DOHH2 (cell line): Measurements from ENCODE around the gene H2AZ2.

ENCODE experiments used
- H3F3A ChIP-seq: fragments of 200-600 bp; sonication (generic), shearing (Covaris generic); 2 replicates; pipeline ENCODE4 v1.6.0; 2016; ENCODE audit warnings: antibody characterized with exemption, mild to moderate bottlenecking; ENCODE audit not compliant: control insufficient read depth, insufficient read depth
- H3K27ac ChIP-seq: fragments of 200-600 bp; sonication (generic); 2 replicates; pipeline ENCODE4 v1.5.1; 2014; ENCODE audit warnings: low read depth, mild to moderate bottlenecking, low read length, moderate library complexity
- H3K27me3 ChIP-seq: fragments of 200-600 bp; sonication (generic); 2 replicates; pipeline ENCODE4 v1.6.1; 2014; ENCODE audit warnings: mild to moderate bottlenecking, low read length, mixed read lengths; ENCODE audit not compliant: control insufficient read depth
- H3K36me3 ChIP-seq: fragments of 200-600 bp; sonication (generic); 2 replicates; pipeline ENCODE4 v1.6.1; 2014; ENCODE audit warnings: mild to moderate bottlenecking, low read length, moderate library complexity, mixed read lengths; ENCODE audit not compliant: control insufficient read depth
- H3K4me1 ChIP-seq: fragments of 200-600 bp; sonication (generic); 2 replicates; pipeline ENCODE4 v1.6.1; 2014; ENCODE audit warnings: mild to moderate bottlenecking, low read length, mixed read lengths; ENCODE audit not compliant: control insufficient read depth
- H3K4me2 ChIP-seq: fragments of 200-600 bp; sonication (generic); 2 replicates; pipeline ENCODE4 v1.6.0; 2014; ENCODE audit warnings: mild to moderate bottlenecking, low read length, moderate library complexity
- H3K4me3 ChIP-seq: fragments of 200-600 bp; sonication (generic); 2 replicates; pipeline ENCODE4 v1.5.1; 2014; ENCODE audit warnings: mild to moderate bottlenecking, low read length, mixed read lengths
- H3K79me2 ChIP-seq: fragments of 200-600 bp; sonication (generic); 2 replicates; pipeline ENCODE4 v1.6.1; 2014; ENCODE audit warnings: mild to moderate bottlenecking, low read length, mixed read lengths; ENCODE audit not compliant: control insufficient read depth
- H3K9me2 ChIP-seq: fragments of 200-600 bp; sonication (generic); replicated peaks from 2 replicates; pipeline ENCODE4 v1.6.1; 2014; ENCODE audit warnings: mild to moderate bottlenecking, low read length, mixed read lengths; ENCODE audit not compliant: control insufficient read depth
- H3K9me3 ChIP-seq: fragments of 200-600 bp; sonication (generic); 2 replicates; pipeline ENCODE4 v1.6.1; 2014; ENCODE audit warnings: antibody characterized with exemption, low read length, mixed read lengths; ENCODE audit not compliant: control insufficient read depth, insufficient read depth
- H4K20me1 ChIP-seq: fragments of 200-600 bp; sonication (generic); 2 replicates; pipeline ENCODE4 v1.6.0; 2014; ENCODE audit warnings: low read depth, mild to moderate bottlenecking, antibody characterized with exemption, low read length, moderate library complexity; ENCODE audit not compliant: control insufficient read depth, insufficient read depth
- CTCF ChIP-seq: fragments of 200-600 bp; sonication (generic); IDR thresholded peaks from one replicate; pipeline ENCODE4 v1.5.1; 2014; ENCODE audit warnings: antibody characterized with exemption, mild to moderate bottlenecking, low read depth, low read length; ENCODE audit not compliant: poor library complexity, severe bottlenecking
- EZH2phosphoT487 ChIP-seq: fragments of 200-600 bp; sonication (generic); IDR thresholded peaks from 2 replicates; pipeline ENCODE4 v1.6.1; 2017; ENCODE audit warnings: borderline replicate concordance, mild to moderate bottlenecking, antibody characterized with exemption, low read length, moderate library complexity, mixed read lengths

The H2AZ2 gene

GRCh38 chr7:44853391-44853790 lies 5.5 kb upstream of the H2AZ2 start:
- H3K9me2 ChIP-seq, result no peaks in the 10 kb centered on the region
- no peaks in the 10 kb centered on the region for H3K9me3 ChIP-seq
- peaks cover 20% of the 10 kb centered on the region for H3K36me3 ChIP-seq
- no peaks in the 10 kb centered on the region for H3K27me3 ChIP-seq
- no peak overlapping the region for H3K27ac ChIP-seq
- H3K4me1 ChIP-seq, result peaks cover 19% of the 10 kb centered on the region
- peaks cover 19% of the 10 kb centered on the region for H3F3A ChIP-seq
- no peak for TF ChIP-seq CTCF
- no peak for TF ChIP-seq EZH2phosphoT487
- H4K20me1 ChIP-seq, result no peaks in the 10 kb centered on the region
- no peak overlapping the region for H3K4me2 ChIP-seq
- peaks cover 15% of the 10 kb centered on the region for H3K79me2 ChIP-seq
- no peak overlapping the region for H3K4me3 ChIP-seq

GRCh38 chr7:44852590-44852989 lies 4.7 kb upstream of the H2AZ2 start:
- no peaks in the 10 kb centered on the region for H3K27me3 ChIP-seq
- no peaks in the 10 kb centered on the region for H3K9me3 ChIP-seq
- peaks cover 13% of the 10 kb centered on the region for H3F3A ChIP-seq
- no peak overlapping the region for H3K27ac ChIP-seq
- no peak for TF ChIP-seq EZH2phosphoT487
- TF ChIP-seq CTCF, result no peak
- H3K4me2 ChIP-seq, result no peak overlapping the region
- no peak overlapping the region for H3K4me3 ChIP-seq
- peaks cover 19% of the 10 kb centered on the region for H3K4me1 ChIP-seq
- peaks cover 16% of the 10 kb centered on the region for H3K79me2 ChIP-seq
- H4K20me1 ChIP-seq, result no peaks in the 10 kb centered on the region
- no peaks in the 10 kb centered on the region for H3K9me2 ChIP-seq
- peaks cover 21% of the 10 kb centered on the region for H3K36me3 ChIP-seq

- H3K4me1 ChIP-seq, result peaks cover 25% of the 10 kb centered on the region
- peak overlapping the region; percentile 88 for H3K4me3 ChIP-seq
- peaks cover 42% of the 10 kb centered on the region for H3K79me2 ChIP-seq
- no peaks in the 10 kb centered on the region for H3K27me3 ChIP-seq
- H3K27ac ChIP-seq, result no peak overlapping the region
- H3K36me3 ChIP-seq, result peaks cover 33% of the 10 kb centered on the region
- no peaks in the 10 kb centered on the region for H3K9me3 ChIP-seq
- peak overlapping the region; percentile 80 for H3K4me2 ChIP-seq
- peaks cover 16% of the 10 kb centered on the region; the same call in 1 of the 2 replicates for H4K20me1 ChIP-seq
- H3F3A ChIP-seq, result peaks cover 25% of the 10 kb centered on the region
- no peak for TF ChIP-seq CTCF
- TF ChIP-seq EZH2phosphoT487, result no peak
- no peaks in the 10 kb centered on the region for H3K9me2 ChIP-seq
Observed at GRCh38 chr7:44849885-44850544, 2.1 kb upstream of the H2AZ2 start.
